ENCODE results near the gene CPT1C.

Gene CPT1C

GRCh38 chr19:49701271-49701786, 10.4 kb downstream of the CPT1C start:
- H3K4me3 ChIP-seq (ENCODE audit: low read length), result no peak overlapping the region
- TF ChIP-seq EZH2phosphoT487 (IDR thresholded peaks at IDR 0.05; ENCODE audit: borderline replicate concordance, low read length) (no peak), CTCF (IDR thresholded peaks at IDR 0.05; ENCODE audit: low read depth, low read length, poor library complexity, severe bottlenecking) (no peak)

GRCh38 chr19:49704888-49705642, 14.1 kb downstream of the CPT1C start:
- Histone ChIP-seq H3F3A (ENCODE audit: control insufficient read depth, insufficient read depth) (no peaks in the 10 kb centered on the region), H3K27me3 (ENCODE audit: control insufficient read depth, low read length) (no peaks in the 10 kb centered on the region), H3K4me2 (ENCODE audit: low read length) (no peak overlapping the region), H3K9me3 (ENCODE audit: control insufficient read depth, insufficient read depth, low read length) (no peaks in the 10 kb centered on the region), H3K36me3 (ENCODE audit: control insufficient read depth, low read length) (no peaks in the 10 kb centered on the region), H4K20me1 (ENCODE audit: control insufficient read depth, insufficient read depth, low read depth, low read length) (no peaks in the 10 kb centered on the region), H3K9me2 (replicated peaks; ENCODE audit: control insufficient read depth, low read length) (no peaks in the 10 kb centered on the region), H3K79me2 (ENCODE audit: control insufficient read depth, low read length) (no peaks in the 10 kb centered on the region), H3K4me1 (ENCODE audit: control insufficient read depth, low read length) (no peaks in the 10 kb centered on the region), H3K27ac (ENCODE audit: low read depth, low read length) (no peak overlapping the region), H3K4me3 (ENCODE audit: low read length) (no peak overlapping the region)
- TF ChIP-seq EZH2phosphoT487 (IDR thresholded peaks at IDR 0.05; ENCODE audit: borderline replicate concordance, low read length) (no peak), CTCF (IDR thresholded peaks at IDR 0.05; ENCODE audit: low read depth, low read length, poor library complexity, severe bottlenecking) (no peak)

More at GRCh38 chr19:49701271-49701786, 10.4 kb downstream of the CPT1C start:
- Histone ChIP-seq H3K36me3 (ENCODE audit: control insufficient read depth, low read length) (no peaks in the 10 kb centered on the region), H3K9me3 (ENCODE audit: control insufficient read depth, insufficient read depth, low read length) (no peaks in the 10 kb centered on the region), H3K27me3 (ENCODE audit: control insufficient read depth, low read length) (no peaks in the 10 kb centered on the region), H3K27ac (ENCODE audit: low read depth, low read length) (no peak overlapping the region), H3K79me2 (ENCODE audit: control insufficient read depth, low read length) (no peaks in the 10 kb centered on the region), H4K20me1 (ENCODE audit: control insufficient read depth, insufficient read depth, low read depth, low read length) (no peaks in the 10 kb centered on the region), H3K4me2 (ENCODE audit: low read length) (no peak overlapping the region), H3F3A (ENCODE audit: control insufficient read depth, insufficient read depth) (no peaks in the 10 kb centered on the region), H3K4me1 (ENCODE audit: control insufficient read depth, low read length) (no peaks in the 10 kb centered on the region), H3K9me2 (replicated peaks; ENCODE audit: control insufficient read depth, low read length) (no peaks in the 10 kb centered on the region)

- Histone ChIP-seq H3K4me1 (ENCODE audit: control insufficient read depth, low read length) (no peaks in the 10 kb centered on the region), H3F3A (ENCODE audit: control insufficient read depth, insufficient read depth) (no peaks in the 10 kb centered on the region), H3K4me2 (ENCODE audit: low read length) (no peak overlapping the region), H3K27ac (ENCODE audit: low read depth, low read length) (no peak overlapping the region), H4K20me1 (ENCODE audit: control insufficient read depth, insufficient read depth, low read depth, low read length) (no peaks in the 10 kb centered on the region), H3K79me2 (ENCODE audit: control insufficient read depth, low read length) (no peaks in the 10 kb centered on the region), H3K9me3 (ENCODE audit: control insufficient read depth, insufficient read depth, low read length) (no peaks in the 10 kb centered on the region), H3K4me3 (ENCODE audit: low read length) (no peak overlapping the region), H3K36me3 (ENCODE audit: control insufficient read depth, low read length) (no peaks in the 10 kb centered on the region), H3K9me2 (replicated peaks; ENCODE audit: control insufficient read depth, low read length) (no peaks in the 10 kb centered on the region), H3K27me3 (ENCODE audit: control insufficient read depth, low read length) (no peaks in the 10 kb centered on the region)
- TF ChIP-seq EZH2phosphoT487 (IDR thresholded peaks at IDR 0.05; ENCODE audit: borderline replicate concordance, low read length) (no peak), CTCF (IDR thresholded peaks at IDR 0.05; ENCODE audit: low read depth, low read length, poor library complexity, severe bottlenecking) (no peak)
These were observed 15.0 kb downstream of the CPT1C start for GRCh38 chr19:49705919-49706318.
